Fibroblast of mammary gland (primary cell): ENCODE results near the gene CREB3L2.

ENCODE experiments used
- DNase-seq: peaks from one replicate; pipeline ENCODE4 v3.0.0-alpha.2; 2010; ENCODE audit warnings: low read depth
- H3K4me3 ChIP-seq: 2 replicates; pipeline ENCODE4 v1.5.1; 2011; ENCODE audit warnings: low read depth, mild to moderate bottlenecking, low read length, moderate library complexity; ENCODE audit not compliant: control insufficient read depth
- CTCF ChIP-seq: conservative IDR thresholded peaks from 2 replicates; pipeline ENCODE4 v1.5.1; 2011; ENCODE audit warnings: low read depth, low read length, inconsistent platforms; ENCODE audit not compliant: control insufficient read depth, insufficient read depth

CREB3L2 gene

GRCh38 chr7:138004936-138005335 is 3.0 kb upstream of the CREB3L2 start:
- TF ChIP-seq CTCF: no peak
- H3K4me3 ChIP-seq: no peak overlapping the region
- DNase-seq: no peak

- TF ChIP-seq CTCF: no peak
Observed at GRCh38 chr7:138004046-138004445, 2.2 kb upstream of the CREB3L2 start.

GRCh38 chr7:138002828-138003189 is 923 bp upstream of the CREB3L2 start:
- no peak for TF ChIP-seq CTCF
- no peak overlapping the region for H3K4me3 ChIP-seq

More at GRCh38 chr7:138004046-138004445, 2.2 kb upstream of the CREB3L2 start:
- no peak for DNase-seq
- no peak overlapping the region for H3K4me3 ChIP-seq

DNA sequence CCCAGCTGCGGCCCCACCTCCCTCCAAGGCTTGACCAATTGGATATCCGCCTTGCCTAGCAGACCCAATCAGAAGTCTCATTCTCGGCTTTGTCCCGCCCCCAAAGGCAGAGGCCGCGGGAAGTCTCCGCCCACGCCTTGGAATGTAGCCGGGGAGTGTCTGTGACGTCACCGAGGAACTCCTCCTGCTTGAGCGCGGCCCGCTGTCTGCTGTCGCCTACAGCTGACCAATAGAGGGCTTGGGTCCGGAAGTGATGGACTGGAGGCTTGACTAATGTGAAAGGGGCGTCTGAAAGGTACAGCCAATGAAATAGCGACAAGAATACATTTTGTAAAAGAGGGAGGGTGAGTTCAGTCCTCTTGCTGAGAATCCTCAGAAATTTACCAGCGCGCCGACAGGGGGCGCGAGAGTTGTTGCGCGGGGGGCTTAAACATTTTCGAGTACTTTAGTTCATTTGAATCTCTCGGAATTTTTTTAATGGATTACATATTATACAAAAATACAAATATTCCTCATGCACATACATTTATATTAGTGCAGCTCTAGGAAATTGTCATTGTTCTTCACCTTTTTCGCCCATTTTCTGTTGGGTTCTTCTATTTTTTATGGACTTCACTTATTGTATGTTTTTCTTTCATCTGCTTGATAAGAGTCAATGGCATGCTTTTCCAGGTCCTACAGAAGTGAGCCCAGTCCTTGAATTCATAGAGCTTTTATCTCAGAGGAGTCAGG is 376 bp upstream of the CREB3L2 start:
- TF ChIP-seq CTCF: peak; percentile 88
- H3K4me3 ChIP-seq: peak overlapping the region; percentile 93

More at GRCh38 chr7:138002828-138003189, 923 bp upstream of the CREB3L2 start:
- no peak for DNase-seq

DNA sequence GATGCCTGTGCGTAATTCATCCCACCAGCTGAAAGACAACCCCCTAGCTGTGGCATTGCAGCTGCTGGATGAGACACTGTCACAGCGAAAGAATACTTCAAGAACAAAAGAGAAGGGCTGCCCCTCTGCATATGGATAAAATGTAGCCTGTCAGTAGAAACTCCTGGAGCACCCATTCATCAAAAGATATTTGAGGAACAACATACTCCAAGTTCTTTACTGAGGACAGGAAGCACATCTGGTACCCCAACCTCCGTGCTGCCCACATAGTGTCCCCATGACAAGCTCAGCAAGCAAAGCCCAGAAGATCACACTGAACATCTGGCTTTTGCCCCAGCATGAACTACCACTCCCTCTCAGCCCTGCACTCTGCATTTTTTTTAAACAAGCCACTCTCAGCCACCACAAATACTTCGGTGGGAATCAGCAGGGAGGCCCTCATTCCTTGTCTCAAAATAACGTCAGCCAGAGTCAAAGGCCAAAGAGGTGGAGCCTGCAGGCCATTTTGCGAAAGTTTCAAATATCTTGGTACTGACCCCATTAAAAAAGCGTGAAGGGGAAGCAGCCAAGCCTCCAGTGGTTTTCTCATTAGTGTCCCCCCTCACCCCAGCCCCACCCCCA is 1.7 kb downstream of the CREB3L2 start:
- peak overlapping the region; percentile 93 for H3K4me3 ChIP-seq
- peak; percentile 98 for DNase-seq

More for the DNA sequence above, 376 bp upstream of the CREB3L2 start:
- peak; percentile 100 for DNase-seq

DNA sequence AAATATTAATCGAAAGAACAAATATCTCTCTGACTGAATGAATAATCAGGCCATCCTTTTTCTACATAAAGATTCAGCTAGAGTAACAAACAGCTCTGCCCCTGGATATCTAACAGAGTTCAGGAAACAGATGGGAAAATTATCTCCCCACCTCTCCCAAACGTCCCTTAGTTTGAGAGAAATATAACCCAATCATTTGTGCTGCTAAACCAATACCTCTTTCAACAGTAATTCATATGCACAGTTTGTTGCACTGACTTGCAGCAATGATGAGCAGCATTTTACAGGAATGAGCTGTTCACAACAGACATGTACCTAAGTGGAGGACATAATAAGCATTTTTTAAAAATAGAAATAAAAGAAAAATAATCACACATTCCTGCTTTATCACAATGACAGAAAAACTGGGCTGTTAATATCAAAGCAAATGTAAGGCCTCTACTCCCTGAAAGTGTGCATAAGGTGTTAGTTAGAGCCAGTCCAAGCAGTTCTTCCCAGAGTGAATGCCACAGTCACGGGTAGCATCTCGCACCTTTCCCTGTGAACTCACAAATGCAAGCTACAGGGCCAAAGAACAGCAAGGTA is 2.3 kb downstream of the CREB3L2 start:
- no peak for TF ChIP-seq CTCF
- DNase-seq: peak; percentile 31
- peak overlapping the region; percentile 93 for H3K4me3 ChIP-seq

More for the DNA sequence above, 1.7 kb downstream of the CREB3L2 start:
- TF ChIP-seq CTCF: no peak
